Suprapubic skin (tissue), 3 donors: ENCODE data around the gene PANX2.

Experiments used
- CTCF ChIP-seq, 2 donors: fragments of 200-600 bp in 1 of 2; fragments of 450-650 bp in 1 of 2; sonication (generic) in 1 of 2; IDR thresholded peaks; one replicate each; pipeline ENCODE4 v1.5.1; 2016 to 2019; ENCODE audit warnings: antibody characterized with exemption in 2 of 2, mild to moderate bottlenecking in 1 of 2, moderate library complexity in 1 of 2
- POLR2A ChIP-seq, 2 donors: fragments of 450-650 bp; IDR thresholded peaks; one replicate each; pipeline ENCODE4 v1.6.1; 2017; ENCODE audit warnings: antibody characterized with exemption in 2 of 2, mild to moderate bottlenecking in 2 of 2, moderate library complexity in 2 of 2

- TF ChIP-seq POLR2A (IDR thresholded peaks at IDR 0.05) (no peak), CTCF (IDR thresholded peaks at IDR 0.05) (no peak)
Measured at GRCh38 chr22:50226875-50227165, 56.3 kb downstream of the PANX2 start.
